Thoracic aorta (tissue), 2 donors: Measurements from ENCODE around the gene PIEZO2. TPM values are rescaled to one million over a fixed set of nuclear protein-coding genes. Genes with fewer than 3 reads are reported as not detected.

Experiments
- ATAC-seq: fragments of 150-250 bp; one replicate; pipeline ENCODE4 v1.8.0; 2017; ENCODE audit warnings: low read depth; ENCODE audit not compliant: insufficient number of reproducible peaks, low FRiP score
- DNase-seq: peaks from one replicate; pipeline ENCODE4 v3.0.0-alpha.2; 2020; ENCODE audit warnings: low spot score
- H3K27ac ChIP-seq, 2 donors: fragments of 200-600 bp; sonication (generic); 1 replicate in 1 of 2; 2 replicates in 1 of 2; pipeline ENCODE4 v1.5.1; 2016; ENCODE audit warnings: mild to moderate bottlenecking in 2 of 2, moderate library complexity in 2 of 2
- H3K27me3 ChIP-seq: fragments of 200-600 bp; sonication (generic); replicated peaks from 2 replicates; pipeline ENCODE4 v1.6.0; 2016; ENCODE audit warnings: mild to moderate bottlenecking; ENCODE audit not compliant: insufficient read depth
- H3K36me3 ChIP-seq: fragments of 200-600 bp; sonication (generic); one replicate; pipeline ENCODE4 v1.5.1; 2016
- H3K4me1 ChIP-seq, 2 donors: fragments of 200-600 bp; sonication (generic); 1 replicate in 1 of 2; 2 replicates in 1 of 2; pipeline versions ENCODE4 v1.5.1 to v1.6.0; 2016; ENCODE audit warnings: low read depth in 2 of 2, mild to moderate bottlenecking in 1 of 2; ENCODE audit not compliant: control insufficient read depth in 1 of 2
- H3K4me3 ChIP-seq: fragments of 200-600 bp; sonication (generic); 2 replicates; pipeline ENCODE4 v1.5.1; 2016; ENCODE audit warnings: mild to moderate bottlenecking
- H3K9me3 ChIP-seq: fragments of 200-600 bp; sonication (generic); 2 replicates; pipeline ENCODE4 v1.5.1; 2016
- CTCF ChIP-seq: fragments of 200-600 bp; sonication (generic); IDR thresholded peaks from one replicate; pipeline ENCODE4 v1.5.1; 2019; ENCODE audit warnings: antibody characterized with exemption
- total RNA-seq, 2 donors: library from RNA; depleted of rRNA; stranded (reverse); fragments of >200 nt; gene quantifications; one replicate each; pipeline versions ENCODE4 v1.1.0 to v1.2.3, GENCODE V29; 2016

Gene PIEZO2
- total RNA-seq, 2 donors from 2014 or later = 8.3 to 10.3 TPM

- H3K27ac ChIP-seq = no peak overlapping the region
- no peaks in the 10 kb centered on the region for H3K4me1 ChIP-seq
- H3K4me3 ChIP-seq = no peak overlapping the region
- no peaks in the 10 kb centered on the region for H3K9me3 ChIP-seq
- DNase-seq = no peak
- H3K27me3 ChIP-seq = no peaks in the 10 kb centered on the region
- H3K36me3 ChIP-seq = no peaks in the 10 kb centered on the region
- no peak for TF ChIP-seq CTCF
- no peak for ATAC-seq
These were observed 45.1 kb downstream of the PIEZO2 start for GRCh38 chr18:11104307-11104706.

- Histone ChIP-seq H3K9me3 (no peaks in the 10 kb centered on the region), H3K4me3 (peak overlapping the region; percentile 3), H3K27ac (no peak overlapping the region), H3K4me1 (peaks cover 17 to 29% of the 10 kb centered on the region in 2 donors), H3K36me3 (no peaks in the 10 kb centered on the region), H3K27me3 (no peaks in the 10 kb centered on the region)
- no peak for TF ChIP-seq CTCF
- DNase-seq (no peak), ATAC-seq (no peak)
These were observed 52.3 kb downstream of the PIEZO2 start for GRCh38 chr18:11096839-11097750.

GRCh38 chr18:11096411-11096810, 53.0 kb downstream of the PIEZO2 start:
- peaks cover 17 to 29% of the 10 kb centered on the region in 2 donors for H3K4me1 ChIP-seq
- ATAC-seq (no peak), DNase-seq (no peak)
- H3K27ac ChIP-seq = no peak overlapping the region
- no peaks in the 10 kb centered on the region for H3K9me3 ChIP-seq
- no peaks in the 10 kb centered on the region for H3K36me3 ChIP-seq
- TF ChIP-seq CTCF = no peak
- no peaks in the 10 kb centered on the region for H3K27me3 ChIP-seq
- peak overlapping the region; percentile 3 for H3K4me3 ChIP-seq

GRCh38 chr18:11095674-11096293, 53.6 kb downstream of the PIEZO2 start:
- H3K9me3 ChIP-seq = no peaks in the 10 kb centered on the region
- no peaks in the 10 kb centered on the region for H3K27me3 ChIP-seq
- H3K36me3 ChIP-seq = no peaks in the 10 kb centered on the region
- H3K27ac ChIP-seq = no peak overlapping the region
- TF ChIP-seq CTCF = no peak
- H3K4me1 ChIP-seq = peaks cover 17 to 29% of the 10 kb centered on the region in 2 donors
- DNase-seq (no peak), ATAC-seq (no peak)
- peak overlapping the region; percentile 3 for H3K4me3 ChIP-seq

- TF ChIP-seq CTCF = no peak
- Histone ChIP-seq H3K27me3 (no peaks in the 10 kb centered on the region), H3K36me3 (no peaks in the 10 kb centered on the region), H3K4me3 (no peak overlapping the region), H3K27ac (no peak overlapping the region), H3K4me1 (peaks cover 17 to 29% of the 10 kb centered on the region in 2 donors), H3K9me3 (no peaks in the 10 kb centered on the region)
- ATAC-seq = no peak
- DNase-seq = no peak
These were observed 54.2 kb downstream of the PIEZO2 start for GRCh38 chr18:11095211-11095610.
